GM19463 (cell line): ENCODE data around the gene LCNL1.
"Not testable (repeated sequence)": the region's sequence is repeated elsewhere in the genome, so short reads cannot be mapped to it uniquely, and the experiment has no call there.

Experiments used
- ATAC-seq: cut with Tn5 transposase; IDR thresholded peaks from one replicate; pipeline ENCODE4 v1.9.1; 2021; ENCODE audit warnings: mild to moderate bottlenecking, moderate library complexity; ENCODE audit not compliant: unreplicated experiment

Gene LCNL1

GRCh38 chr9:137021979-137022661 is 39.3 kb downstream of the LCNL1 start:
- ATAC-seq, result no peak

- no peak for ATAC-seq
Measured at GRCh38 chr9:137022662-137023008, 39.8 kb downstream of the LCNL1 start.

- ATAC-seq, result no peak
Measured at GRCh38 chr9:137023157-137023556, 40.4 kb downstream of the LCNL1 start.

- no peak for ATAC-seq
Measured at GRCh38 chr9:137023583-137023991, 40.8 kb downstream of the LCNL1 start.

- no peak for ATAC-seq
Measured at GRCh38 chr9:137025517-137025966, 42.7 kb downstream of the LCNL1 start.

- no peak for ATAC-seq
Measured at GRCh38 chr9:137026384-137026783, 43.6 kb downstream of the LCNL1 start.

- ATAC-seq, result no peak
Measured at GRCh38 chr9:137026828-137027227, 44.0 kb downstream of the LCNL1 start.

- no peak for ATAC-seq
Measured at GRCh38 chr9:137027369-137028262, 44.8 kb downstream of the LCNL1 start, which contains the start of gene ABCA2. TSS of gene ABCA2 (minus strand) at chr9:137028237. CDS start at chr9:137028140, 97 bp downstream.

GRCh38 chr9:137028263-137029057 is 45.7 kb downstream of the LCNL1 start:
- ATAC-seq, result no peak

GRCh38 chr9:137029058-137029936 is 46.5 kb downstream of the LCNL1 start:
- ATAC-seq, result no peak

- ATAC-seq, result no peak
Measured at GRCh38 chr9:137030006-137030405, 47.2 kb downstream of the LCNL1 start.

GRCh38 chr9:137030538-137031527 is 48.0 kb downstream of the LCNL1 start:
- no peak for ATAC-seq

GRCh38 chr9:137031904-137032640 is 49.3 kb downstream of the LCNL1 start, which contains the start of gene FUT7:
TSS of gene FUT7 (minus strand) at chr9:137032088. CDS start at chr9:137031991, 97 bp downstream.
- no peak for ATAC-seq

- no peak for ATAC-seq
Measured at GRCh38 chr9:137032858-137033257, 50.1 kb downstream of the LCNL1 start.

- not testable (repeated sequence) for ATAC-seq
Measured at GRCh38 chr9:137033481-137033880, 50.7 kb downstream of the LCNL1 start.

- ATAC-seq, result peak; percentile 8
Measured at GRCh38 chr9:137034039-137034708, 51.4 kb downstream of the LCNL1 start.

GRCh38 chr9:137034709-137035506 is 52.1 kb downstream of the LCNL1 start:
- peak; percentile 55 for ATAC-seq
